IMR-90 (cell line): Measurements from ENCODE around the gene DGKB.

Source experiments
- SMC3 ChIP-seq: fragments of 150-350 bp; IDR thresholded peaks from 2 replicates; pipeline ENCODE4 v1.6.1; 2016; ENCODE audit warnings: low read depth, mild to moderate bottlenecking, antibody characterized with exemption, low read length, moderate library complexity
- TF ChIP-seq, protein P1 (sequence below): conservative IDR thresholded peaks from 2 replicates; pipeline ENCODE4 v1.5.1; 2012; ENCODE audit warnings: mild to moderate bottlenecking, low read depth, low read length, improper control_type of control experiment
- TF ChIP-seq, protein P2 (sequence below): fragments of 150-350 bp; IDR thresholded peaks from 2 replicates; pipeline ENCODE4 v1.6.1; 2017; ENCODE audit warnings: mild to moderate bottlenecking, antibody characterized with exemption, low read length, low read depth

DNA sequence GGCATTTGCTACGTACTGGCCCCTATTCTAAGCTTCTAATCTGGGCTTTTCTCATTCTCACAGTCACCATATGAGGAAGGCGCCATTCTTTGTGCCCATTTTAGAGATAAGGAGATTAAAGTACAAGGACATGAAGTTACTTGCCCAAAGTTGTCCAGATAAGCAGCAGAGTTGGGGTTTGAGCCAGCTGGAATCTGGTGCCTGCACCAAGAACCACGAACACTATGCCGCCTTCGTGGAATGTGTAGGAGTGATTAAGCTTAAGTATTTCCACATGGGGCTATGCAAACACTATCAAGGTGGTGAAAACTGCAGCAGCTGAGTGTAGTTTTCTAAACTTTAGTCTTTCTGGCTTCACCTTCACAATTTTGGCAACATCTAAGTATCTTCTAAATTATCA is 570.4 kb downstream of the DGKB start:
- TF ChIP-seq, protein P1, sequence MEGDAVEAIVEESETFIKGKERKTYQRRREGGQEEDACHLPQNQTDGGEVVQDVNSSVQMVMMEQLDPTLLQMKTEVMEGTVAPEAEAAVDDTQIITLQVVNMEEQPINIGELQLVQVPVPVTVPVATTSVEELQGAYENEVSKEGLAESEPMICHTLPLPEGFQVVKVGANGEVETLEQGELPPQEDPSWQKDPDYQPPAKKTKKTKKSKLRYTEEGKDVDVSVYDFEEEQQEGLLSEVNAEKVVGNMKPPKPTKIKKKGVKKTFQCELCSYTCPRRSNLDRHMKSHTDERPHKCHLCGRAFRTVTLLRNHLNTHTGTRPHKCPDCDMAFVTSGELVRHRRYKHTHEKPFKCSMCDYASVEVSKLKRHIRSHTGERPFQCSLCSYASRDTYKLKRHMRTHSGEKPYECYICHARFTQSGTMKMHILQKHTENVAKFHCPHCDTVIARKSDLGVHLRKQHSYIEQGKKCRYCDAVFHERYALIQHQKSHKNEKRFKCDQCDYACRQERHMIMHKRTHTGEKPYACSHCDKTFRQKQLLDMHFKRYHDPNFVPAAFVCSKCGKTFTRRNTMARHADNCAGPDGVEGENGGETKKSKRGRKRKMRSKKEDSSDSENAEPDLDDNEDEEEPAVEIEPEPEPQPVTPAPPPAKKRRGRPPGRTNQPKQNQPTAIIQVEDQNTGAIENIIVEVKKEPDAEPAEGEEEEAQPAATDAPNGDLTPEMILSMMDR: no peak
- TF ChIP-seq, protein P2, sequence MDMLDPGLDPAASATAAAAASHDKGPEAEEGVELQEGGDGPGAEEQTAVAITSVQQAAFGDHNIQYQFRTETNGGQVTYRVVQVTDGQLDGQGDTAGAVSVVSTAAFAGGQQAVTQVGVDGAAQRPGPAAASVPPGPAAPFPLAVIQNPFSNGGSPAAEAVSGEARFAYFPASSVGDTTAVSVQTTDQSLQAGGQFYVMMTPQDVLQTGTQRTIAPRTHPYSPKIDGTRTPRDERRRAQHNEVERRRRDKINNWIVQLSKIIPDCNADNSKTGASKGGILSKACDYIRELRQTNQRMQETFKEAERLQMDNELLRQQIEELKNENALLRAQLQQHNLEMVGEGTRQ: no peak
- TF ChIP-seq SMC3: no peak
